Esophagus muscularis mucosa (tissue), 4 donors: ENCODE results near the gene AATK.

Source experiments
- EP300 ChIP-seq: sonication (generic); formaldehyde crosslinking; IDR thresholded peaks from one replicate; pipeline ENCODE4 v1.6.1; 2017; ENCODE audit warnings: antibody characterized with exemption
- POLR2A ChIP-seq: fragments of 450-650 bp; IDR thresholded peaks from one replicate; pipeline ENCODE4 v1.6.1; 2017; ENCODE audit warnings: antibody characterized with exemption, moderate library complexity, mild to moderate bottlenecking, low read depth
- TF ChIP-seq, protein P1 (sequence below), 3 experiments: fragments of 200-600 bp in 2 of 3; fragments of 450-650 bp in 1 of 3; sonication (generic) in 2 of 3; IDR thresholded peaks; one replicate each; pipeline ENCODE4 v1.5.1; 2017 to 2019; ENCODE audit warnings: antibody characterized with exemption in 3 of 3, mild to moderate bottlenecking in 2 of 3, moderate library complexity in 1 of 3

DNA sequence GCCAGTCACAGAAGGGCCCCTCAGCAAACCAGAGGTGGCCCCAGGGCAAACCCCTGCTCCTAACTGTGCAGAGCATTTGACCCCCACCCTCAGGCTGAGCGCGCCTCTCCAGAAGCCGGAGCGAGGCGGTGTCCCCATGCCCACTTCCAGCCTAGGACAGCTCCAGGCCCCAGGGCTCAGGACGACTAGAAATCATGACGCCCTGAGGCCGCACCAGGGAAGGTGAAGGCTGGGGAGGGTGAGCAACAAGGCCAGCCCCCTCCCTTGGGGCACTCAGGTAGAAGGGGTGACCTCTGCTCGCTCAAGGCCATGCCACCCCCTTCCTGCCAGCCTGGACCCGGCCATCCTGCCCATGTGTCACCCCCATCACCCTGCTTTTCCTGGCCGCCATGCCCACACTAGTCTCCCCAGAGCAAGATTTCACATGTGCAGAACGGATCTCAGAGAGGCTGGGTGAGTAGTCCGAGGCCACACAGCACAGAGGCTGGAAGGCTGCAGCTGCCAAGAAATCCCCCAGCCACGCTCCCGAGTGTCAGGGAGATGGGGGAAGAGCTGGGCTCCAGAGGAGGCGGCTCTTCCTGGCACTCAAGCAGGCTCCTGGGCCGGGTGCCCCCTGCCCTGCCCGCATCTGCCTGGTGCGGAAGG, 2.8 kb downstream of the AATK start:
- TF ChIP-seq, protein P1, sequence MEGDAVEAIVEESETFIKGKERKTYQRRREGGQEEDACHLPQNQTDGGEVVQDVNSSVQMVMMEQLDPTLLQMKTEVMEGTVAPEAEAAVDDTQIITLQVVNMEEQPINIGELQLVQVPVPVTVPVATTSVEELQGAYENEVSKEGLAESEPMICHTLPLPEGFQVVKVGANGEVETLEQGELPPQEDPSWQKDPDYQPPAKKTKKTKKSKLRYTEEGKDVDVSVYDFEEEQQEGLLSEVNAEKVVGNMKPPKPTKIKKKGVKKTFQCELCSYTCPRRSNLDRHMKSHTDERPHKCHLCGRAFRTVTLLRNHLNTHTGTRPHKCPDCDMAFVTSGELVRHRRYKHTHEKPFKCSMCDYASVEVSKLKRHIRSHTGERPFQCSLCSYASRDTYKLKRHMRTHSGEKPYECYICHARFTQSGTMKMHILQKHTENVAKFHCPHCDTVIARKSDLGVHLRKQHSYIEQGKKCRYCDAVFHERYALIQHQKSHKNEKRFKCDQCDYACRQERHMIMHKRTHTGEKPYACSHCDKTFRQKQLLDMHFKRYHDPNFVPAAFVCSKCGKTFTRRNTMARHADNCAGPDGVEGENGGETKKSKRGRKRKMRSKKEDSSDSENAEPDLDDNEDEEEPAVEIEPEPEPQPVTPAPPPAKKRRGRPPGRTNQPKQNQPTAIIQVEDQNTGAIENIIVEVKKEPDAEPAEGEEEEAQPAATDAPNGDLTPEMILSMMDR (IDR thresholded peaks at IDR 0.05): no peak
- TF ChIP-seq EP300 (no peak), POLR2A (no peak)
